HFFc6 (cell line): ENCODE measurements around the gene HAGHL. TPM values are rescaled to one million over a fixed set of nuclear protein-coding genes. Genes with fewer than 3 reads are reported as not detected.

Experiments used
- DNase-seq: peaks from one replicate; pipeline ENCODE4 v3.0.0-alpha.2; 2018
- H3K27ac Mint-ChIP-seq: 2 replicates; pipeline ENCODE4 v1.8.0; 2020; ENCODE audit warnings: mild to moderate bottlenecking, mixed read lengths
- H3K27me3 Mint-ChIP-seq: 2 replicates; pipeline ENCODE4 v1.8.0; 2021; ENCODE audit warnings: mild to moderate bottlenecking, moderate library complexity, mixed read lengths; ENCODE audit not compliant: insufficient read depth
- H3K36me3 Mint-ChIP-seq: 2 replicates; pipeline ENCODE4 v1.8.0; 2021; ENCODE audit warnings: low read depth, mixed read lengths
- H3K4me1 Mint-ChIP-seq: 2 replicates; pipeline ENCODE4 v1.8.0; 2020; ENCODE audit warnings: low read depth, mixed read lengths
- H3K4me3 Mint-ChIP-seq: 2 replicates; pipeline ENCODE4 v1.8.0; 2020; ENCODE audit warnings: mild to moderate bottlenecking, moderate library complexity, mixed read lengths
- H3K9me3 Mint-ChIP-seq: 2 replicates; pipeline ENCODE4 v1.8.0; 2020; ENCODE audit warnings: mild to moderate bottlenecking, mixed read lengths
- CTCF ChIP-seq: fragments of 200-600 bp; sonication (generic); IDR thresholded peaks from 2 replicates; pipeline ENCODE4 v1.5.0; 2021; ENCODE audit warnings: antibody characterized with exemption, mild to moderate bottlenecking
- microRNA-seq: library from miRNA; unstranded; fragments of <30 nt; microRNA quantifications from one replicate; pipeline ENCODE4, GENCODE V29; 2019
- total RNA-seq, 6 experiments: library from RNA; stranded (reverse); fragmentation: NEBNext Ultra II Directional; extraction: Animal tissue kit (Norgen Biotek cat#: 25700); gene quantifications; 2 replicates in 1 of 6; 3 replicates in 5 of 6; pipeline ENCODE4 v1.2.3, GENCODE V29; 2021

The HAGHL gene
- total RNA-seq, 6 experiments from 2014 or later, result 11.4 to 16.6 (median 14.1) TPM

GRCh38 chr16:778909-779527 is 52.1 kb downstream of the HAGHL start:
- peaks cover 7% of the 10 kb centered on the region for H3K4me1 Mint-ChIP-seq

More at GRCh38 chr16:778909-779527, 52.1 kb downstream of the HAGHL start:
- peaks cover 9% of the 10 kb centered on the region for H3K27me3 Mint-ChIP-seq
- H3K4me3 Mint-ChIP-seq, result no peak overlapping the region
- no peaks in the 10 kb centered on the region for H3K36me3 Mint-ChIP-seq
- no peak overlapping the region for H3K27ac Mint-ChIP-seq
- H3K9me3 Mint-ChIP-seq, result no peaks in the 10 kb centered on the region
- DNase-seq, result no peak
- no peak for TF ChIP-seq CTCF

Small RNAs within 50 kb of the gene (microRNA-seq; reads per million reads assigned to microRNA genes)
- not detected for gene MIR662

Other genes with a start within 250 kb of the HAGHL start
- gene CAPN15, start 199.4 kb upstream of the HAGHL start, total RNA-seq, result 10 to 100 TPM; 35.3 to 41.4 (median 40.2) TPM
- gene PRR35, start 166.7 kb upstream of the HAGHL start, total RNA-seq, result not detected
- under 1 TPM in 5 of 6 experiments, not detected in 1; 0.24 to 0.58 (median 0.28) TPM for gene NHLRC4, start 160.1 kb upstream of the HAGHL start, total RNA-seq
- 10 to 100 TPM; 30.4 to 39.5 (median 35.4) TPM for gene PIGQ, start 157.1 kb upstream of the HAGHL start, total RNA-seq
- gene RAB40C, start 137.0 kb upstream of the HAGHL start, total RNA-seq, result 10 to 100 TPM; 11.3 to 14.8 (median 12.2) TPM
- under 1 TPM in 2 of 6 experiments, not detected in 4; 0.02 to 0.14 TPM for gene WFIKKN1, start 96.1 kb upstream of the HAGHL start, total RNA-seq
- 100 to 1,000 TPM in 5 of 6 experiments, 10 to 100 TPM in 1; 91.6 to 115 (median 105) TPM for gene METTL26, start 90.8 kb upstream of the HAGHL start, total RNA-seq
- gene MCRIP2, start 85.3 kb upstream of the HAGHL start, total RNA-seq, result 10 to 100 TPM; 18.8 to 30.8 (median 24.2) TPM
- 10 to 100 TPM; 11.6 to 19.0 (median 17.7) TPM for gene WDR90, start 77.7 kb upstream of the HAGHL start, total RNA-seq
- 10 to 100 TPM; 73.9 to 93.4 (median 84.8) TPM for gene RHOT2, start 59.0 kb upstream of the HAGHL start, total RNA-seq
- gene RHBDL1, start 51.4 kb upstream of the HAGHL start, total RNA-seq, result 1 to 10 TPM; 1.4 to 2.3 (median 1.7) TPM
- 100 to 1,000 TPM; 128 to 161 (median 141) TPM for gene STUB1, start 46.7 kb upstream of the HAGHL start, total RNA-seq
- 10 to 100 TPM in 2 of 6 experiments, 1 to 10 TPM in 4; 7.6 to 10.6 (median 9.3) TPM for gene JMJD8, start 42.8 kb upstream of the HAGHL start, total RNA-seq
- gene WDR24, start 36.7 kb upstream of the HAGHL start, total RNA-seq, result 1 to 10 TPM; 8.1 to 9.9 (median 8.7) TPM
- gene FBXL16, start 21.3 kb upstream of the HAGHL start, total RNA-seq, result under 1 TPM in 1 of 6 experiments, not detected in 5; 0.05 TPM
- gene METRN, start 12.0 kb upstream of the HAGHL start, total RNA-seq, result 100 to 1,000 TPM in 1 of 6 experiments, 10 to 100 TPM in 5; 61.5 to 103 (median 70.4) TPM
- 10 to 100 TPM; 50.1 to 57.7 (median 54.7) TPM for gene ANTKMT, start 6.0 kb upstream of the HAGHL start, total RNA-seq
- 1 to 10 TPM; 2.2 to 4.1 (median 3.4) TPM for gene CCDC78, start 663 bp upstream of the HAGHL start, total RNA-seq
- 10 to 100 TPM; 16.9 to 20.5 (median 18.0) TPM for gene CIAO3, start 13.9 kb downstream of the HAGHL start, total RNA-seq
- gene MSLN, start 33.6 kb downstream of the HAGHL start, total RNA-seq, result under 1 TPM; 0.17 to 0.61 (median 0.36) TPM
- 10 to 100 TPM; 23.8 to 32.8 (median 25.8) TPM for gene RPUSD1, start 61.3 kb downstream of the HAGHL start, total RNA-seq
- 10 to 100 TPM; 15.2 to 31.7 (median 26.0) TPM for gene CHTF18, start 61.5 kb downstream of the HAGHL start, total RNA-seq
- gene GNG13, start 73.6 kb downstream of the HAGHL start, total RNA-seq, result not detected
- gene LMF1, start 243.9 kb downstream of the HAGHL start, total RNA-seq, result 10 to 100 TPM; 10.9 to 19.3 (median 14.2) TPM